Measurements from ENCODE around the gene SLC9C1.

DNA sequence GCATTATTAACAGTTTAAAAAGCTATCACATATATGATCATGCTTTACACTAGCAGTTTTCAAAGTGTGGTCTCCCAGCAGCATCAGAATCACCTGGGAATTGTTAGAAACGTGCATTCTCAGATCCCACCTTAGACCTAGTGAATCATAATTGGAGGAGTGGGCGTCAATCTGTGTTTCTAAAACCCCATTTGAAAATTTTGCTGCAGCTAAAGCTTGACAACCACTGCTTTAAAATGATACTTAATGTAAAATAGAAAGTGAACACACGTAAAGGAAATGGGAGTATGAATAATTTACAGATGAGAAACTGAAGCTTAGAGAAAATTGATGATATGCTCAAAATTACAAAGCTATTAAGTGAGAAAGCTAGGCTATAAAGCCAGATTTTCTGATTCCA is 62.3 kb downstream of the SLC9C1 start:
- TF ChIP-seq KDM4B (CRISPR knock-in tag; IDR thresholded peaks at IDR 0.05) (no peak), RBM22 (optimal IDR thresholded peaks at IDR 0.05; ENCODE audit: low read length) (no peak), CBX2 (IDR thresholded peaks at IDR 0.05; ENCODE audit: low read depth, low read length) (no peak), CBX2 (CRISPR knock-in tag; IDR thresholded peaks at IDR 0.05; ENCODE audit: low read depth) (no peak), KLF16 (CRISPR knock-in tag; IDR thresholded peaks at IDR 0.05) (no peak), RFXAP (CRISPR knock-in tag; IDR thresholded peaks at IDR 0.05; ENCODE audit: borderline replicate concordance) (no peak), FOXM1 (CRISPR knock-in tag; IDR thresholded peaks at IDR 0.05) (no peak), KAT8 (CRISPR knock-in tag; IDR thresholded peaks at IDR 0.05) (no peak)
- TF ChIP-seq, protein P1, sequence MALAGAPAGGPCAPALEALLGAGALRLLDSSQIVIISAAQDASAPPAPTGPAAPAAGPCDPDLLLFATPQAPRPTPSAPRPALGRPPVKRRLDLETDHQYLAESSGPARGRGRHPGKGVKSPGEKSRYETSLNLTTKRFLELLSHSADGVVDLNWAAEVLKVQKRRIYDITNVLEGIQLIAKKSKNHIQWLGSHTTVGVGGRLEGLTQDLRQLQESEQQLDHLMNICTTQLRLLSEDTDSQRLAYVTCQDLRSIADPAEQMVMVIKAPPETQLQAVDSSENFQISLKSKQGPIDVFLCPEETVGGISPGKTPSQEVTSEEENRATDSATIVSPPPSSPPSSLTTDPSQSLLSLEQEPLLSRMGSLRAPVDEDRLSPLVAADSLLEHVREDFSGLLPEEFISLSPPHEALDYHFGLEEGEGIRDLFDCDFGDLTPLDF (CRISPR knock-in tag; IDR thresholded peaks at IDR 0.05), result no peak
- TF ChIP-seq, protein P2, sequence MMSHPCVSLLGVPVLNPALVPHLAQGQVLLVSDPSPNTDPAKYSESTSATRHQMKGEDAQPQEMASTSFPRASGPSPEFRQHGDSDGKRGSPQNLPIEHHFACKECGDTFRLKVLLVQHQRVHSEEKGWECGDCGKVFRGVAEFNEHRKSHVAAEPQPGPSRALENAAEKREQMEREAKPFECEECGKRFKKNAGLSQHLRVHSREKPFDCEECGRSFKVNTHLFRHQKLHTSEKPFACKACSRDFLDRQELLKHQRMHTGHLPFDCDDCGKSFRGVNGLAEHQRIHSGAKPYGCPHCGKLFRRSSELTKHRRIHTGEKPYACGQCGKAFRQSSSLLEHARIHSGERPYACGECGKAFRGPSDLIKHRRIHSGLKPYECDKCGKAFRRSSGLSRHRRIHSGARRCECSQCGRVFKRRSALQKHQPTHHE (CRISPR knock-in tag; IDR thresholded peaks at IDR 0.05; ENCODE audit: borderline replicate concordance), result no peak
- TF ChIP-seq, protein P3, sequence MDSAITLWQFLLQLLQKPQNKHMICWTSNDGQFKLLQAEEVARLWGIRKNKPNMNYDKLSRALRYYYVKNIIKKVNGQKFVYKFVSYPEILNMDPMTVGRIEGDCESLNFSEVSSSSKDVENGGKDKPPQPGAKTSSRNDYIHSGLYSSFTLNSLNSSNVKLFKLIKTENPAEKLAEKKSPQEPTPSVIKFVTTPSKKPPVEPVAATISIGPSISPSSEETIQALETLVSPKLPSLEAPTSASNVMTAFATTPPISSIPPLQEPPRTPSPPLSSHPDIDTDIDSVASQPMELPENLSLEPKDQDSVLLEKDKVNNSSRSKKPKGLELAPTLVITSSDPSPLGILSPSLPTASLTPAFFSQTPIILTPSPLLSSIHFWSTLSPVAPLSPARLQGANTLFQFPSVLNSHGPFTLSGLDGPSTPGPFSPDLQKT (CRISPR knock-in tag; IDR thresholded peaks at IDR 0.05; ENCODE audit: borderline replicate concordance), result no peak
